Astrocyte (in vitro differentiated cells and primary cell): ENCODE data around the gene PTPA. TPM values are rescaled to one million over a fixed set of nuclear protein-coding genes. Genes with fewer than 3 reads are reported as not detected.

Experiments
- DNase-seq: peaks from one replicate; pipeline ENCODE4 v3.0.0-alpha.2; 2010; ENCODE audit warnings: low read depth
- FAIRE-seq: peaks from 2 replicates; lab custom pipeline; 2011; peaks lifted over from hg19 to GRCh38; lab: Jason Lieb, UNC
- H2AFZ ChIP-seq: 2 replicates; pipeline ENCODE4 v1.6.0; 2012; ENCODE audit warnings: low read depth, low read length, inconsistent platforms
- H3K27ac ChIP-seq: 2 replicates; pipeline ENCODE4 v1.5.1; 2011; ENCODE audit warnings: low read depth, low read length, inconsistent platforms
- H3K27me3 ChIP-seq: 2 replicates; pipeline ENCODE4 v1.6.0; 2011; ENCODE audit warnings: low read length, inconsistent platforms; ENCODE audit not compliant: insufficient read depth
- H3K36me3 ChIP-seq: 2 replicates; pipeline ENCODE4 v1.5.1; 2011; ENCODE audit warnings: low read length, inconsistent platforms; ENCODE audit not compliant: insufficient read depth
- H3K4me1 ChIP-seq: 2 replicates; pipeline ENCODE4 v1.5.1; 2011; ENCODE audit warnings: low read length, inconsistent platforms; ENCODE audit not compliant: insufficient read depth
- H3K4me2 ChIP-seq: 2 replicates; pipeline ENCODE4 v1.6.0; 2012; ENCODE audit warnings: low read length, inconsistent platforms
- H3K4me3 ChIP-seq: 2 replicates; pipeline ENCODE4 v1.5.1; 2011; ENCODE audit warnings: low read depth, mild to moderate bottlenecking, low read length, inconsistent platforms; ENCODE audit not compliant: insufficient read depth
- H3K79me2 ChIP-seq: 2 replicates; pipeline ENCODE4 v1.6.0; 2012; ENCODE audit warnings: mild to moderate bottlenecking, low read length, inconsistent platforms; ENCODE audit not compliant: insufficient read depth
- H3K9ac ChIP-seq: 2 replicates; pipeline ENCODE4 v1.6.0; 2012; ENCODE audit warnings: mild to moderate bottlenecking, low read length, inconsistent platforms
- H3K9me3 ChIP-seq: 2 replicates; pipeline ENCODE4 v1.5.1; 2012; ENCODE audit warnings: low read depth, mild to moderate bottlenecking, low read length, inconsistent platforms; ENCODE audit not compliant: insufficient read depth
- H4K20me1 ChIP-seq: 2 replicates; pipeline ENCODE4 v1.6.0; 2012; ENCODE audit warnings: low read length, inconsistent platforms; ENCODE audit not compliant: insufficient read depth
- H3K27ac Mint-ChIP-seq: one replicate; pipeline ENCODE4 v1.8.0; 2021; ENCODE audit warnings: mild to moderate bottlenecking, mixed read lengths; ENCODE audit not compliant: unreplicated experiment
- H3K27me3 Mint-ChIP-seq: one replicate; pipeline ENCODE4 v1.8.0; 2021; ENCODE audit warnings: low read depth, mixed read lengths; ENCODE audit not compliant: unreplicated experiment
- H3K36me3 Mint-ChIP-seq: one replicate; pipeline ENCODE4 v1.8.0; 2021; ENCODE audit warnings: low read depth, mixed read lengths; ENCODE audit not compliant: unreplicated experiment
- H3K4me1 Mint-ChIP-seq: one replicate; pipeline ENCODE4 v1.8.0; 2021; ENCODE audit warnings: low read depth, mixed read lengths; ENCODE audit not compliant: unreplicated experiment
- H3K4me3 Mint-ChIP-seq: one replicate; pipeline ENCODE4 v1.8.0; 2021; ENCODE audit warnings: mild to moderate bottlenecking, moderate library complexity, mixed read lengths; ENCODE audit not compliant: unreplicated experiment
- H3K9me3 Mint-ChIP-seq: one replicate; pipeline ENCODE4 v1.8.0; 2021; ENCODE audit warnings: mild to moderate bottlenecking, mixed read lengths; ENCODE audit not compliant: unreplicated experiment
- CTCF ChIP-seq: IDR thresholded peaks from 2 replicates; pipeline ENCODE4 v1.5.1; 2011; ENCODE audit warnings: low read depth, mild to moderate bottlenecking, inconsistent platforms, low read length, moderate library complexity; ENCODE audit not compliant: insufficient read depth
- EZH2 ChIP-seq: IDR thresholded peaks from 2 replicates; pipeline ENCODE4 v1.6.1; 2012; ENCODE audit warnings: mild to moderate bottlenecking, low read length, inconsistent platforms; ENCODE audit not compliant: insufficient read depth
- total RNA-seq: library from RNA; stranded (reverse); gene quantifications from 2 replicates; pipeline ENCODE4 v1.2.1, GENCODE V29; 2021

The PTPA gene
- total RNA-seq, 1 donor from 2014 or later: 122 TPM

GRCh38 chr9:129097671-129098306 lies 13.4 kb upstream of the PTPA start:
- Mint-ChIP-seq H3K9me3 (no peaks in the 10 kb centered on the region), H3K27me3 (peaks cover 5% of the 10 kb centered on the region), H3K27ac (no peak overlapping the region), H3K4me1 (no peaks in the 10 kb centered on the region), H3K36me3 (peaks cover 21% of the 10 kb centered on the region), H3K4me3 (no peak overlapping the region)
- Histone ChIP-seq H3K4me3 (no peak overlapping the region), H3K27me3 (no peaks in the 10 kb centered on the region), H4K20me1 (no peaks in the 10 kb centered on the region), H3K36me3 (no peaks in the 10 kb centered on the region), H3K4me2 (no peak overlapping the region), H2AFZ (no peak overlapping the region), H3K4me1 (no peaks in the 10 kb centered on the region), H3K9me3 (no peaks in the 10 kb centered on the region), H3K79me2 (no peaks in the 10 kb centered on the region), H3K27ac (no peak overlapping the region), H3K9ac (no peak overlapping the region)
- FAIRE-seq: no peak
- no peak for DNase-seq
- no peak for TF ChIP-seq CTCF
- no peak for TF ChIP-seq EZH2

GRCh38 chr9:129098328-129098727 lies 12.9 kb upstream of the PTPA start:
- Mint-ChIP-seq H3K27me3 (peaks cover 5% of the 10 kb centered on the region), H3K4me1 (no peaks in the 10 kb centered on the region), H3K36me3 (peaks cover 21% of the 10 kb centered on the region), H3K9me3 (no peaks in the 10 kb centered on the region), H3K27ac (no peak overlapping the region), H3K4me3 (no peak overlapping the region)
- no peak overlapping the region for H2AFZ ChIP-seq
- H3K4me2 ChIP-seq: no peak overlapping the region
- no peak overlapping the region for H3K27ac ChIP-seq
- DNase-seq (no peak), FAIRE-seq (no peak)
- no peaks in the 10 kb centered on the region for H3K79me2 ChIP-seq
- no peak overlapping the region for H3K9ac ChIP-seq
- TF ChIP-seq CTCF: no peak
- no peak for TF ChIP-seq EZH2
- no peak overlapping the region for H3K4me3 ChIP-seq
- no peaks in the 10 kb centered on the region for H3K27me3 ChIP-seq
- no peaks in the 10 kb centered on the region for H3K9me3 ChIP-seq
- no peaks in the 10 kb centered on the region for H3K36me3 ChIP-seq
- H3K4me1 ChIP-seq: no peaks in the 10 kb centered on the region
- no peaks in the 10 kb centered on the region for H4K20me1 ChIP-seq

- no peaks in the 10 kb centered on the region for H3K79me2 ChIP-seq
- peaks cover 5% of the 10 kb centered on the region for H3K27me3 Mint-ChIP-seq
- H3K4me2 ChIP-seq: no peak overlapping the region
- H3K9me3 ChIP-seq: no peaks in the 10 kb centered on the region
- H3K27me3 ChIP-seq: no peaks in the 10 kb centered on the region
- no peak overlapping the region for H3K27ac ChIP-seq
- no peaks in the 10 kb centered on the region for H4K20me1 ChIP-seq
- H3K4me1 Mint-ChIP-seq: no peaks in the 10 kb centered on the region
- FAIRE-seq (no peak), DNase-seq (no peak)
- H3K4me1 ChIP-seq: no peaks in the 10 kb centered on the region
- no peak overlapping the region for H3K9ac ChIP-seq
- no peaks in the 10 kb centered on the region for H3K9me3 Mint-ChIP-seq
- H3K36me3 ChIP-seq: no peaks in the 10 kb centered on the region
- peaks cover 20% of the 10 kb centered on the region for H3K36me3 Mint-ChIP-seq
- no peak overlapping the region for H3K4me3 Mint-ChIP-seq
- H3K4me3 ChIP-seq: no peak overlapping the region
- no peak overlapping the region for H3K27ac Mint-ChIP-seq
- no peak overlapping the region for H2AFZ ChIP-seq
- TF ChIP-seq EZH2: no peak
- TF ChIP-seq CTCF: no peak
Measured at GRCh38 chr9:129100383-129101169, 10.6 kb upstream of the PTPA start.
